GM18861 (cell line): ENCODE measurements around the gene DIS3L2.
"Not testable (repeated sequence)": the region's sequence is repeated elsewhere in the genome, so short reads cannot be mapped to it uniquely, and the experiment has no call there.

ENCODE experiments used
- ATAC-seq: cut with Tn5 transposase; IDR thresholded peaks from one replicate; pipeline ENCODE4 v1.9.1; 2021; ENCODE audit not compliant: unreplicated experiment

The DIS3L2 gene

DNA sequence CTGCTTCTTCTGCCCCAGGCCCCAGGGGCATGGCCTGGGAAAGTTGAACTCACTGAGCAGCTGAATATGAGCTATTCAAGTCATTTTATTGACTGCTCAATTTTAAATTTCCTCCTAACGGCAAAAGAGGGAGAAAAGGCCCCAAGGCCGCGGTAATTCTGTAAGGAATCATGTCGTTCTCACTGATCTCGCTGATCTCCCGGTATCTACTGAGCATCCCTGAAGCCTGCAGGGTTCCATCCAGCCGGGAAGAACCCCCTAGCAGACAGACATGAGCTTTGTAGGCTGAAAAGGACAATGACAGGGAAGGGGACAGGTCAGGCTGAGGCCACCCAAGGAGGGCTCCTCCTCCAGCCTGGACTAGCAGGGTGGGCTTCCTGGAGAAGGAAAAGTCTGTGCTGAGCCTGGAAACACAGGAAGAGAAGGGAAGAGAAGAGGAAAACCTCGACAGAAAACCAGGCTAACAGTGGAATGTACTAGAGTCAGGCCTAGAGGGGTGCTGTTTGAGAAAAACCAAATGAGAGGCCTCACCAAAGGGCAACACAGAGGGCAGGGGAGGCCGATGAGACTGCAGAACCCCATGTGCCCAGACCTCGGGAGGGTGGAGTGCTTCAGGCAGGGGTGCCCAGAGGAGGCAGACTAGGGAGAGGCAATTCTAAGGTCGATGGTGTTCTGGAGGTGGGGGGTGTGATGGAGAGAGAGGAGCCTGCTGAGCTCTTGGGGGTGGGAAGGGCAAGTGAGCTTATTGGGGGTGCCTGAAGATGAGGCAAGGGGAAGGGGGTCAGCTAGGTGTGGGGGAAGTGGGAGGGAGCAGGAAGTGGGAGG is 32.4 kb upstream of the DIS3L2 start:
- no peak for ATAC-seq

DNA sequence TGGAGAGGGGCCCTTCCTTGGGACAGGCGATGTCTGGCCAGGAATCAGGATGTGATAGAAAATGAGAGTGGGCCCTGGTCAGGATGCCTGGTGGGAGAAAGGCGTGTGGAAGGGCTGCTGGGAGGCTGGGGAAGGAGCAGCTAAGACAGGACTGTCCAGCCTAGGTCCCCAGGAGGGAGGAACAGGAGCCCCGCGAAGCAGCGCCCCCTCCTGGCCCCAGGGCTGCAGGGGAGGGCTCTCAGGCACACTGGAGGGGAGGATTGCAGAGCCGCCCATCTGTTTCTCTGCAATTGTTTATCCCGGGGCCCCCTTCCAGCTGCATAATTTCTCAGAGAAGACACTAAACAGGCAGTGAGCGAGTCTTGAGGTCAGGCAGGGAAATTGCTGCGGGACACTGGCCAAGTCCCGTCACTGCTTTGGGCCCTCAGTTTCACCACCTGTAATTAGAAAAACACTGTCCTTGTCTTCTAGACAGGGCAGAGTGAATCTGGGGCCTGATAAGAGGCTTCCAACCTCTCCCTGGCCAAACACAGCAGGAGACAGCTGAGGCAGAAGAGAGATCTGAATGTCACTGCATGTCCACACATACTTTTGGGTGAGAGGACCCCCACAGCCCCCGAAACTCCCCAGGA is 31.4 kb upstream of the DIS3L2 start:
- ATAC-seq: no peak

DNA sequence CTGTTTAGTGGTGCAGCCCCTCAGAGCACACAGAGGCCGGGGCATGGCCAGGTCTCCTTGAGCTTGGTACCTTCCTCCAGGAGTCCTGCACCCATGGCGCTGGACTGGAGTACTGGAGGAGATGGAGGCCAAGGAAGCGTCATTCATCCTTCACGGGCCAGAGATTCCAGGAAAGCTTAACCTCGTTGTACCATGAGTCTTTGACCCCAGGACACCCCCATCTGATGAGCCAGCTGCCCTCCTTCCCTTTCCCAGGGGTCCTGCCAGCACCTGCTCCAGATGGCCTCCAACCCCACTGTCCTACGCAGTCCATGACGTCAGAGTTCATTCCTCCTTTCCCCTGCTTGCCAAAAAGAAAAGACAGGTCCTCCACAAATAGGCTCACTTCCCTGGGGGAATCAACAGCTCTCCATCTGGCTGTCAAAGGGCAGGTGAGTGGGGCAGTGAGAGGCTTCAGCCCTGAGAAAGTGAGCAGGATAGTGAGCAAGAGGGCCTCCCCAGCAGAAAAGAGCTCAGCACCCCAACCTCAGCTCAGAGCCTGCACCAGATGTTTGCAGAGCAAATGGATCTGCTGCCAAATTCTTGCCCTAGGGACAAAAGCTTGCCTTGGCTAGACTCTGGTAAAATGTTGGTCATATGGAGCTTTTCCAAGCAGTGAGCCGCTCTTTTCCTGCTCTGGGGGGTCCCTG is 30.8 kb upstream of the DIS3L2 start:
- ATAC-seq: no peak

DNA sequence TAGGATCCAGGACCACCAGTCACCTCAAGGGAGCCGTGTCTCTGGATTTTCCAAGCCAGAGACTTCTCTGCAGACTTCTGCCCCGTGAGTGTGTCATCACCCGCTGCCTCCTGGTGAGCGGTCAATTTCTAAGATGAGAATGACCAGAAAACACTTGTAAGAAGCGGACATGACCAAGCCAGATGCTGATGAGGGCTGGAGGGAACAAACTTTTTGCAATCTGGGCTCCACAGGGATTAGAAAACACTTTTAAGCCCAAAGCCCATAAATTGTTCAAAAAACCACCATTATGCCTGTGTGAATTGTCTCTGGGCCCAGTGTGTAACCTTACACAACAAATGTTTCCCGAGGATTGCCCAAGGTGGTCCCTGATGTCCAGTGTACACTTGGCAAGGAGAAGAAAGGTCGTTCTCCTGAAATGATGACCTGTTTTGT is 30.0 kb upstream of the DIS3L2 start:
- ATAC-seq: no peak

DNA sequence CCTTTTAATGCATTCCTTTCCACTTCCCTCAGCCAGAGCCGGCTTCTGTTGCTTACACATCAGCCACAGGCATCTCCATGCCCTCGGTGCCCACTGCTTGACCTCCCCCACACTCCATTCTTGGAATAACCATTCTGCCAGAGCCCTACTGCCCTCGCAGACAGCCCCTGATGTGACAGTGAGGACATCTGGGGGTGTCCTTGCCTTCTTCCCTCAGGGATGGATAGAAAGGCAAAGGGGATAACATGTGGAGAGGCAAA is 28.9 kb upstream of the DIS3L2 start:
- ATAC-seq: no peak

DNA sequence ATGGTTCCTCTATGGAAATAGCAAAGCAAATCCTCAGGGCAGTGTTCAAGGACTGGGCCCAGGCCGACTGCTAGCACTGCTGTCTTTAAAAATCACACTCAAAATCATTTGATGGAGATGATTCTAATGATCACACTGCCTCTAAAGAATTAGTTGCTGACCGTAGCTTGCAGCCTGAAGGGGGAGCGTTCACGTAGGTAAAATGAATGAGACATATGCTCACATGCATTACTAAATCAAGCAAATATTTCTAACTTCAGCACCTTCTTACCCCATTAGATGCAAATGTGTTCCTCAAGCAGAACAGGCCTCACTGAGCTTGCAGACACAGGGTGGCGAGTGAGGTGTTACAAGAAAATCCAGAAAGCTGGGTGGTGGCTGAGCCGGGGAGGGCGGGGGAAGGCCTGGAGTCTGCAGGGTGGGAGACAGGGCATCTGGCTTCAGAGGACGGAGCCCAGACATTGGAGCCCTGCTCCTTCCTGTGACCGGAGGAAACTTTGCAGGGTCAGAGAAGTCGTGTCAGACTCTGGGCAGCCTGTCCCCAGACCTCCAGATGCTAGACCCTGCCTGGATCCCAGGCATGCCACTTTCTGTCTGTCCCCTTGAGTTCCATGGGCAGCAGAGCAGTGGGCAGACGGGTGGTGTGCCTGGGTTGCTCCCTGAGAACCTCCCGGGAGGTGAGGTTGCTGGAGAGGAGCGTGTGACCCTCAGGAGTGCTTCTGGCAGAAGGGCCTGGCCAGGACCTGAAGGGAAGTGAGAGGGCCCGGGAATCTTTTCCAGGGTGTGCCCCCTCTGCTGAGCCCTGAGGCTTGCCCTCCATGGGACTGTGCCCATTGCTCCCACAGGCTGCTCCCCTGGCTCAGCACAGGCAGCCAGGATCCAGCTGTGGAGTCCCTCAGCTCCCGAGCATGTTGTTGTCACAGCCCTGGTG is 28.3 kb upstream of the DIS3L2 start:
- no peak for ATAC-seq

DNA sequence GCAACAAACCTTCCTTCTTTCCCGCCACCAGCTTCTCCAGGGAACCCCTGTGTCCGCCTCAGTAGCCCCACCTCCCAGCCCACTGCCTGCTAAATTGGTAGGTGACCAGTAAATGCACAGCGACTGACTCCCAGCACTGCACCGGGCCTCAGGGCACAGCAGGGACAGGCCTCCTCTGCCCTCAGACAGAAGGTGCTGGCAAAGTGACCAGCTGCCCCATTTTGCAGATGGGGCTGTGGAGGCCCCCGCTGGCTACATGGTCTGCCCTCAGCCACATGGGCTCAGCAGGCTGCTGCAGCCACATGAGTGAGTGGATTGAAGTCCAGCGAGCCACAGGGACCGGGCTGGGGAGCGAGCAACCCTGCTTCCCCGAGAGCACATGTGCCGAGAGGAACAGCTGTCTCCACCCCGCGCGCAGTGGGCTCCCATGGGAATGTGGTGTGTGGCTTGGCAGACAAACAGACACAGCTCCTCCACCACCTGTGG is 27.6 kb upstream of the DIS3L2 start:
- no peak for ATAC-seq

DNA sequence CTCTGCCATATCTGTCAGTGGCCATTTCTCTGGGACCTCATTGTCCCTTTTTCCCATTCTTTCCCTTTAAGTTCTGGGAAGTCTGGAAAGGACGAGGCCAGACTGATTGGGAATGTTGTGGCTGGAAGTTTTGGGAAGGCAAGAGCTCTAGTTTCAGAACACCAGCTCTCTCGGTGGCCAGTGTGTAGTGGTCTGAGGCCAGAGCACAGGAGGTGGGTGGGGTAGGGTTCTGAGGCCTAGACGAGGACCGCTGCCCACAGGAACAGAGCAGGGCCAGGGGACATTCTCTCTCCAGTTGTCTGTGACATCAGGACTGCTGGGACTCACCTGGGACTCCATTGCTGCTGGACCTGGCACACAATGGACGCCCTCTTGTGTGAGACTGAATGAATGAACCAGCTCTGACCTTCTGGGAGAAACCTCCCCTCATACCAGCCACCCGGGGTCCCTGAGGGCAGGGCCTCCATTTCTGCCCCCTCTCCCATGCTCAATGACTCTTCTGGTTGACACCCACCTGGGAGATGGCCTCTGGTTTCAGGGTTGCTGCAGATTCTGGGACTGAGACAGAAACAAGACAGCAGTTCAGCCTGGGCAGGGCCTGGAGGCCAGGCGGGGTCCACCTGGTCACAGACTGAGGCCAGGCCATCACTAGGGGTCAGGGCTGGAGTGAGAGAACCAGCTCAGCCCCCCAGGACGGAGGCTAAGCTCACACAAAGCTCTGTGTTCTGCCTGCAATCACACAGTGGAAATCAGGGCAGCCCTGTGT is 26.9 kb upstream of the DIS3L2 start:
- no peak for ATAC-seq

DNA sequence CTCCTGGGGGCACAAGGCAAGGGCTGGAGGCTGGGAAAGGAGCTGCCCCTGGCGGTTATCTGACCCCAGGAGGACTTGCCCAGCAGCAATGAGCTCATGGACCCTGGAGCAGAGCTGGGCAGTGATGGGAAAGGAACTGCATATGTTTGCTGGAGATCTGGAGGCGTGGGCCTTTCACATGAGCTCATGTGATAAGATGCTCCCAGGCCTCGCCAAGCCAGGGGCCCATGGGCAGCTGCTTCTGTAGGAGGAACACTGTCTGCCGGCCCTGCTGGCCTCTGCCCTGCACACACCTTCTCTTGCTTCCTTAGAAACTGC is 26.3 kb upstream of the DIS3L2 start:
- no peak for ATAC-seq

DNA sequence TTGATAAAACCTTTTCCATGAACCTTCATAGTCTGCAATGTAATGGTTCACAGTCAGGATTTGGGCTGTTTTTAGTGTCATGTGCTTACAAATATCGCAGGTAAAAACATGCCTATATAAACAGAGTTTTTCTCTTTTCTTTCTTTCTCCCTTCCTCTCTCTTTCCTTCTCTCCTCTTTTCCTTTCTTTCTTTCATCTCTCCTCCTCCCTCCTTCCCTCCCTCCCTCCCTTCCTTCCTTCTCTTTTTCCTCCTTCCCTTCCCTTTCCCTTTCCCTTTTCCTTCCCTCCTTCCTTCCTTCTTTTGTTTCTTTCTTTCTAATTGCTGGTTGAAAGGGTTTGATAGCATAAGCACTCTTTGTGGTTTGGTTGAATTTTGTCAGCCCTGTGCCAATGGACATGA is 25.7 kb upstream of the DIS3L2 start:
- ATAC-seq: no peak

DNA sequence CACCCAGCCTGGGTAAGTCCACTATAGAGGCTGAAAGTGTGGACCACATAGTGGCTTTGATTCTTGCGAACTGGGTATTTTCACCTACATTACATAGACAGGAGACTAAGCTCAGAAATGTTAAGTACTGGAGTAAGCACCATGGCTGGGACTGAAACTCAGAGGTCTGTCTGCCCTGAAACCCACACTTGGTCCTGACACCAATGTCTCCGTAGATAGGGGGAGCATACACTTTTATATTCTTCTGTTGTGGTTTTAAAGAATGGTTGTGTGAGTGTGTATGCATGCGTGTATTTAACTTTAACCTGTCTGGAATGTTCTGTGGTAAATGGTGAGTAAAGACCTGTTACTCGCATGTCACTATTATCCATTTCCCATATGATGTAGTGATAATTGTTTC is 25.0 kb upstream of the DIS3L2 start:
- no peak for ATAC-seq

DNA sequence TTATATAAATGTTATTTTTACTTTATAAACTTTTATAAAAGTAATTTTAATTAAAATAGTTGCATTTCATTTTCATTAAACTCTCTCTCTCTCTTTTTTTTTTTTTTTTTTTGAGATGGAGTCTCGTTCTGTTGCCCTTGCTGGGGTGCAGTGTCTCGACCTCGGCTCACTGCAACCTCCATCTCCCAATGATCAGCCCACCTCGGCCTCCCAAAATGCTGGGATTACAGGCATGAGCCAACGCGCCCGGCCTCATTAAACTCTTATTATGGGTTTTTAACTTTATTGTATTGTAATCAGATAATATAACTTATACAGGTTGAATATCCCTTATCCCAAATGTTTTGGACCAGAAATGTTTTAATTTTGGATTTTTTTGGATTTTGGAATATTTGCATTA is 24.5 kb upstream of the DIS3L2 start:
- ATAC-seq: no peak

DNA sequence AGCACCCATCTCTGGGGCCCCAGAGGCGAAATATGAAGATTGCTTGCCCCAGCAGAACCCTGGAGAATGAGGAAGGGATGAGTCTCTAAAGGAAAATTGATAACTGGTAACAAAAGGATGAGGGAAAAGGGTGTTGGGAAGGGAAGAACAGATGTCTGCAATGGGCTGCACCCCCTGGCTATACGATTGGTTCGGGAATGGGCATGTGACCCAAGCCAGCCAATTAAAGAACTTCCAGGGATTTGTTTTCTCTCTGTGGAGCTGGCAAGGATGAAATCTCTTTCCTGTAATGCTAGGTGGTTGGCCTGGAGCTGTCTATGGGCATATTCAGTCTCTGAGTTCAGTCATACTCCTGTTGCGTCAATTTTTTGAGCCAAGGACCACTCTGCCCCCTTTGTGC is 22.5 kb upstream of the DIS3L2 start:
- no peak for ATAC-seq

DNA sequence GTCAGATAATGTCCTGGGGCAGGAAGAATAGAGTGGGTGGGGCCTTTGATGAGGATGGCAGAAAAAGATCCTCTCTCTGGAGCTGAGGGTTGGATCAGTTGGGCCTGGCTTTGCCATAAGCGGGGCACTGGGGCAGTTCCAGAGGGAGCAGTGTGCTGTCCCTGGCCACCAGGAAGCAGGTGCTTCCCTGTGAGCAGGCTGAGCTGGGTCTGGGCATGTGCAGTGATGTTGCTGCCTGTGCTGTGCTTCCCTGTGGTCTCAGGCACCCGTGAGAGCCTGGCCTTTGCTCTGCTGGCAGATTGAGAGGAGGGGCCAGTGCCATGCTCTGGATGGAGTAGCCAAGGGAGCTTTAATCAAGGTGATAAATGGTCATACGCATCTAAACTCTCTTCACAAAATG is 20.7 kb upstream of the DIS3L2 start:
- no peak for ATAC-seq

DNA sequence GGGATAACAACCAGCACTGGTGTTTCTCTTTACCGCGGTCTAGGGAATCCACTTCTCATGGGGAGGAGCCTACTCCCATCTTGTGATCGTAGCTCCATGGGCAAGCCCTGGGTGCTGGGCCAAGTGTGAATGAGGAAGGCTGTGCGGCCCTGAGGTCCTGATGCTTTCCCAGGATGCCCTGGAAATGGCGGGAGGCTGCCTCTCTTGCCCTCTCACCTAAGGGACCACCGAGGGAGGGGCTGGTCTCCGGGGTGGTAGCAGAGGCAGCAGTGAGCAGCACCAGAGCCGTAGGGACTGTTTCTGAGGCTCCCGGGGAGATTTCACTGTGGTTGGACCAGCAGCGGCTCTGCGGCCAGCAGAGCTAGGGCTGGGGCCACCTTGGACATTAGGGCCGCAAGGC is 19.8 kb upstream of the DIS3L2 start:
- ATAC-seq: no peak

DNA sequence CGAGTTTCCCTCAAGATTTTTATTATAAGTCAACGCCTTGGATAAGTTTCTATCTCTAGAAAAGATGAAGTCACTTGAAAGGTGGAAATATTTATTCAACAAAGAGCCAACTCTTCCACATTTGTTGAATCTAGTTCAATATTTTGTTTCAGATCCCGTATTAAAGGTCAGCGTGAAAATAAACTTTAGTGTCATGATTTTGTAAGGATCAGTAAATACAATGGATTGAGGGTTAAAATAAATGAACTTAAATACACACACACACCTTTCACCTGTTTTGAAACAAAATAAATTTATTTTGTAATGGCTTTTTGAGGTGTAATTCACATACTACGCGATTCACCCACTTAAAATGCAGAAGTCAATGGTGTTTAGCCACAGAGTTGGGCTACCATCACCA is 19.3 kb upstream of the DIS3L2 start:
- ATAC-seq: no peak

DNA sequence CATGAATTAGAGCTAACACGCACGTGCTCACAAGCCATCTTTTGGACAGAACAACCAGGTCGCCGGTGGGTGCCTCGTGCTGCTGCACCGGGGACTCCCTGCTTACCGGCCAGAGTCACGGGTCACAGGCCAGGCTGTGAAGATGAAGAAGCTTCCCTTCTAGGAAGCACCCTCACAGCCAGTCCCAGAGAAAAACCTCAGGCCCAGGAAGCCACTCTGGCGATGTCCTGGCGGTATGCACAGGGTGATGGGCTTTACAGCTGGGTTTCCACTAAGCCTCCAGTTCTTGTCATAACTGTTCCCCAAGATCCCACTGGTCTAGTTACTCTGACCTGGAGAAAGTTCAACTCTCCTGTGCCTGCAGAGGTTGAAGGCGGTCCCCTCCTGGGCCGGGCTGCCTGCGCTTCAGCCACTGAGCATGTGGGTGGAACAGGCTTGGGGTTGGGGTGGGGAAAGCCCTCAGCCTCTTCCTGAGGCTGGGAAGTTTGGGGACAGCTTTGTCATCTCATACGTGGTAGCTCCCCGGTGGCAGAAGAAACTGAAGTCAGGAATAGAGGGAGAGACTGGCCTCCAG is 15.2 kb upstream of the DIS3L2 start:
- ATAC-seq: no peak

DNA sequence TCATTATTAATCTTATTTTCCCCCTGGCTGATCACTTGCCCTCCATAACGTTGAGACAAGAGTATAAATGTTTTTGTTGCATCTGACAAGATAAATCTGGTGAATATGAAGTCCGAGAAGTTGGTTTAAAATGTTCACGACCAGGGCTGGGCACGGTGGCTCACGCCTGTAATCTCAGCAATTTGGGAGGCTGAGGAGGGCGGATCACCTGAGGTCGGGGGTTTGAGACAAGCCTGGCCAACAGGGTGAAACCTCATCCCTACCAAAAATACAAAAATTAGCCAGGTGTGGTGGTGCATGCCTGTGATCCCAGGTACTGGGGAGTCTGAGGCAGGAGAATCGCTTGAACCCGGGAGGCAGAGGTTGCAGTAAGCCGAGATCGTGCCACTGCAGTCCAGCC is 14.4 kb upstream of the DIS3L2 start:
- not testable (repeated sequence) for ATAC-seq

DNA sequence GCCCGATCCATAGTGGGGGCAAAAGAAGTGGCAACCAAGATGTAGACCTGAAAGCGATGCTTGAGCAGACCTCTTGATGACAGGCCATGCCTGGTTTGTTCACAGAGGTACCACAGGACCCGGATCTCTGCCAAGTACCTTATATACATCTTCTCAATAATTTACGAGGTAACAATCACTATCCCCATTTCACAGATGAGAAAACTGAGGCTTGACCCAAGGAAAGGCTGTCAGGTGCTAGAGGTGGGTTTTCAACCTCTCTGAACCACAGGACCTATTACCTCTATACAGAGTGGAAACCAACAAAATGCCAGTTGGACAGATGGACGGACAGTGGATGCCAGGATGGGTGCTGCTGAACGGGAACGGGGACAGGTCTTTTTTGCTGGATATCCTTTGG is 13.8 kb upstream of the DIS3L2 start:
- ATAC-seq: no peak

DNA sequence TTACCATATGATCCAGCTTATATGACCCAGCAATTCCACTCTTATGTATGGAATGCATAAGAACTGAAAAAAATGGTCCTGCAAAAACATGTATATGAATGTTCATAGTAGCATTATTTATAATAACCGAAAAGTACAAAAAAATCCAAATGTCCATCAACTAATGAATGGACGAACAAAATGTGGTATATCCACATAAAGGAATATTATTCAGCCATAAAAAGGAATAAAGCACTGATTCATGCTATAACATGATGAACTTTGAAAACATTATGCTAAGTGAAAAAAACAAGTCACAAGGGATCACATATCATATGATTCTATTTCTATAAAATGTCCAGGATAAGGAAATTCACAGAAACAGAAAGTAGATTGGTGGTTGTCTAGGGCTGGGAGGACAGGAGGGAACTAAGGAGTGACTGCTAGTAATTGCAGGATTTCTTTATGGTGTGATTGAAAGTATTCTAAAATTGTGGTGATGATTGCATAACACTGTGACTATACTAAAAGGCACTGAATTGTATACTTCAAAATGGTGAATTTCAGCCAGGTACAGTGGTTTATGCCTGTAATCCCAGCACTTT is 10.0 kb upstream of the DIS3L2 start:
- no peak for ATAC-seq
